ENCODE results near the gene SLC6A1. TPM values are rescaled to one million over a fixed set of nuclear protein-coding genes. Genes with fewer than 3 reads are reported as not detected.

Gene SLC6A1
- total RNA-seq, 1 donor from 2014 or later, result 0.77 TPM

DNA sequence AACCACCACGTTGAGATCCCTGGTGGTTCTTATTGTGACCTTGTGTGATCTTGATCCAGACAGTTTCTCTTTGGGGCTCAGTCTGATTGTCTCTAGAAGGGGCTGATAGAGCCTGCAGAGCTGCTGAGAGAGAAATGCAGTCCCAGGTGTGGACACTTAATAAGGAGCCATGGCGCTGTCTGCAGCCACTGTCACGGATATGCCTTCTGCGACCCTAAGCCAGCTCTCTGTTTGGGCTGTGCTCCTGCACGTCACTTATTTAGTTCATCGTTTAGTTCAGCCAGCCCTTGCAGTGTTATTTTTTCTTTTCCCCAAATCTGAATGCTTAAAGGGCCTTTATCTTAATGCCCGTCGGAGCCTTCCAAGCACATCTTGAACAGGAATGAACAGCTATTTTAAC, 12.0 kb downstream of the SLC6A1 start:
- TF ChIP-seq, protein P1, sequence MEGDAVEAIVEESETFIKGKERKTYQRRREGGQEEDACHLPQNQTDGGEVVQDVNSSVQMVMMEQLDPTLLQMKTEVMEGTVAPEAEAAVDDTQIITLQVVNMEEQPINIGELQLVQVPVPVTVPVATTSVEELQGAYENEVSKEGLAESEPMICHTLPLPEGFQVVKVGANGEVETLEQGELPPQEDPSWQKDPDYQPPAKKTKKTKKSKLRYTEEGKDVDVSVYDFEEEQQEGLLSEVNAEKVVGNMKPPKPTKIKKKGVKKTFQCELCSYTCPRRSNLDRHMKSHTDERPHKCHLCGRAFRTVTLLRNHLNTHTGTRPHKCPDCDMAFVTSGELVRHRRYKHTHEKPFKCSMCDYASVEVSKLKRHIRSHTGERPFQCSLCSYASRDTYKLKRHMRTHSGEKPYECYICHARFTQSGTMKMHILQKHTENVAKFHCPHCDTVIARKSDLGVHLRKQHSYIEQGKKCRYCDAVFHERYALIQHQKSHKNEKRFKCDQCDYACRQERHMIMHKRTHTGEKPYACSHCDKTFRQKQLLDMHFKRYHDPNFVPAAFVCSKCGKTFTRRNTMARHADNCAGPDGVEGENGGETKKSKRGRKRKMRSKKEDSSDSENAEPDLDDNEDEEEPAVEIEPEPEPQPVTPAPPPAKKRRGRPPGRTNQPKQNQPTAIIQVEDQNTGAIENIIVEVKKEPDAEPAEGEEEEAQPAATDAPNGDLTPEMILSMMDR (IDR thresholded peaks at IDR 0.05; ENCODE audit: borderline replicate concordance), result no peak
- no peak for DNase-seq
- Histone ChIP-seq H3K27ac (replicated peaks) (no peak overlapping the region), H3K4me3 (no peak overlapping the region), H3K36me3 (no peaks in the 10 kb centered on the region), H3K27me3 (ENCODE audit: low read depth) (peaks cover 75% of the 10 kb centered on the region), H3K4me1 (peaks cover 1% of the 10 kb centered on the region), H3K9me3 (replicated peaks) (no peaks in the 10 kb centered on the region)
- intact Hi-C loops (cut with micrococcal nuclease), result no loop called here

DNA sequence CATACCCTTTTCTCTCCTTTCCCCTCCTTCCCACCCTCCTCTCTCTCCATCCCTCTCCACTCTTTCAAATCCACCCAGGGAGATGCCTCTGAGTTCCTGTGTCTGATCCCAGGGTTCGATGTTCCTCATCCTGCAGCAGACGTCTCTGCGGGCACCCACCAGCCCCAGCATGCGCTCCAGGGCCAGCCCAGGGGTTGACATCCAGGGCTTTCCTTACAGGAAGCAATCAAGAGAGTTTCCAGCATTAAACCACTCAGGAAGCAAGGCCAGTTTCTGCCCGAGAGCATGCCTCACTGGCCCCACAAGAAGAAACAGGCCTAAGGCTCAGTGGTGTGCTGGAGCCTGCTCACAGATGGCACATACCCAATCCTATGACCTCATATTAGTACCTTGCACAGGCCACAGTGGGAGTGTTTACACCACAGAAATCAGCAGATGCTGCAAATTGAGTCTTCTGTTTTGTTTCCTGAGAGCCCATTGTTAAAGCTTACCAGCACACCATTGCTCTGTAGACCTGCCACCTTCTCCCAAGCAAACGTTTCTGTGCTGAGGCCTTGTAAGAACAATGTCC, 13.2 kb downstream of the SLC6A1 start:
- no peaks in the 10 kb centered on the region for H3K9me3 ChIP-seq (replicated peaks)
- no peak overlapping the region for H3K27ac ChIP-seq (replicated peaks)
- DNase-seq, result no peak
- H3K36me3 ChIP-seq, result no peaks in the 10 kb centered on the region
- peaks cover 7% of the 10 kb centered on the region for H3K4me1 ChIP-seq
- H3K27me3 ChIP-seq (ENCODE audit: low read depth), result peaks cover 63% of the 10 kb centered on the region
- no peak overlapping the region for H3K4me3 ChIP-seq
- intact Hi-C loops (cut with micrococcal nuclease), result no loop called here
- TF ChIP-seq, protein P1 (IDR thresholded peaks at IDR 0.05; ENCODE audit: borderline replicate concordance), result no peak

DNA sequence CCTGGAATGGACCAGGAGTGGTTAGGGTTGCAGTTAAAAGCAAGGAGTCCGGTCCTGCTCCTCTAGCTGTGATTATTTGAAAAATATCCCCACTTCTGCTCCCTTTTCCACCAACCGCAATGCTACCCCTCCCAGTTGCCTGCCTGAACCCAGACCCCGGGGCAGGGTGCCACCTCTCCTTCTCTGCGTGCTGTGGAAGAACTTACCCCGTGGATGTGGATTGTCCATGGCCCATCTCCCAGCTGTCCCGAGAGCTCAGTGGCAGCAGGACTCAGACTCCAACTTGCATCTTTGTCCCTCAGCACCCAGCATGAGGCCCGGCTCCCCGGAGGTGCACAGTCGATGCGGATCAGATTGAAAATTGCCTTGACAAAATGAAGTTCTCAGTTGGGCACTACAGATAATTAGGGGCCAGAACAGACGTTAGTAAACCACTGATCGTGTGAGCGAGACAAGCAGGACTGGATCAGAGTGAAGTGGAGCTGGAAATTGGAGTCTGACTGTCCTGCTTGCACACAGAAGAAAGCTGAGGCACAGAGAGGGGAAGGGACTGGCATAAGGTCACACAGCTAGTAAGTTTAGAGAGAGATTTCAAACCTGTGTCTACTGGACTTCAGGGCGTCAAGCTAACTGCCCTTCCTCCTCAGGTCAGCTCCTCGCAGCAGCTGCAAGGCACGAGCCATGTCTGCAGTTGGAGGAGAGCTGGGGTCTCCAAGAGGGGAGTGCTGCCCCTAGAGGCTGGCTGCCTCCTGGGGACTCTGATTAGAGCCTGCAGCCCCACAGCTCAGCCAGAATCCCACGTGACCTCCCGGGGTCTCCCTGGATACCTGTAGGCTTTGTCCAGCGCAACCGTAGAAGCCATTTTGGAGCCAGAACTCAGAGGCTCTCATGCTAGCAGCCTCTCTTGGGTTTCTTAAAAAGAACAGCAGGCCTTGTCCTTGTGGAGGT, 14.7 kb downstream of the SLC6A1 start:
- Histone ChIP-seq H3K27me3 (ENCODE audit: low read depth) (peaks cover 48% of the 10 kb centered on the region), H3K4me3 (no peak overlapping the region), H3K36me3 (no peaks in the 10 kb centered on the region), H3K4me1 (peaks cover 7% of the 10 kb centered on the region), H3K9me3 (replicated peaks) (no peaks in the 10 kb centered on the region), H3K27ac (replicated peaks) (no peak overlapping the region)
- intact Hi-C loops (cut with micrococcal nuclease), result no loop called here
- DNase-seq, result no peak
- TF ChIP-seq, protein P1 (IDR thresholded peaks at IDR 0.05; ENCODE audit: borderline replicate concordance), result no peak

DNA sequence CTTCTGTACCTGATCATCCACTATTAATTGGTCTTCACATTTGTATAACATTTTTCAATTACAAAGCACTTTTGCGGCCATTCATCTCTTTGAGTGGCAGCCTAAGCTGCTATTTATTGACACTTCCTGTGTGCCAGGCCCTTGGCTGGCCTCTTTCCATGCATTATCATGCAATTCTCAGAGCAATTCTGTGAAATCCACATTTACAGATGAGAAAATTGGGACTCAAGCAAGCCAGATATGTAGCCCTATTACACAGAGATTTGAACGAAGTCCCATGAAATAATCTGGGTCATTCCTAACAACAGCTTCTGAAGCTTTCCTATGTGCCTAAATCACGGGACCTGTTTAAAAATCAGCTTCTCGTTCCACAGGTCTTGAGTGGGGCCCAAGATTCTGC, 17.4 kb downstream of the SLC6A1 start:
- DNase-seq, result no peak
- Histone ChIP-seq H3K27ac (replicated peaks) (no peak overlapping the region), H3K27me3 (ENCODE audit: low read depth) (peaks cover 37% of the 10 kb centered on the region), H3K9me3 (replicated peaks) (no peaks in the 10 kb centered on the region), H3K4me3 (no peak overlapping the region), H3K36me3 (no peaks in the 10 kb centered on the region), H3K4me1 (peaks cover 7% of the 10 kb centered on the region)
- TF ChIP-seq, protein P1 (IDR thresholded peaks at IDR 0.05; ENCODE audit: borderline replicate concordance), result no peak
- intact Hi-C loops (cut with micrococcal nuclease), result no loop called here

DNA sequence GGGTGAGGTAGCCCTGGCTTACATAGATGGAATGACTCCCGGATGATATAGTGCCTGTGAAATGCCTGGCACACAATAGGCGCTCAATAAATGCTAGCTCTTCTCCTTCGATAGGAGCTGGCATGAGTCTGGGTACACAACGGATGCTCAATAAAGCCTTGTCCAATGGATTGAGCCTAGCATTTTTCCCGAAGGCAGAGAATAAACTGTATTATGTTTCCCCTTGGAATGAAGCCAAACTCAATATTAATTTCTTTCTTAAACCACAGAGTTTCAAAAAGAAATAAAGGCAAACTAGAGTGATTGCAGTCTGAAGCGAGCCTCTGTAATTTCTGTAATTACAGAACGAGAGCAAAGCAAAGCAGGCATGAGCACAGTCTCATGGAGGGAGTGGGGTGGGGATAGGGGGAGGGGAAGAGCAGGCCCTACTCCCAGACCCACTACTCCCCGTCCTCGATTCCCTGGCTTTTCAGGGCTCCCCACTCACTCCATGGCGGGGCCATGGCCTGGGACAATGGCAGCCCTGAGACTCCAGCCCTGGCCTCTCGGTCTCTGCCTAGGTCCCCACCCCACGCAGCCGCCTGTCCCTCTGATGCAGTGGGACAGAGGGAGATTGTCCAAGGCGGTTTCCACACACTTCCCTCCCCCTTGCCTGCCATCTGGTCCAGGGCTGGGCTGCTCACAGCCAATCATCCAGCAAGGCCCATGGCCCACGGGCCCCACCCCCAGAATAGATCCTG, 18.0 kb downstream of the SLC6A1 start:
- Histone ChIP-seq H3K36me3 (no peaks in the 10 kb centered on the region), H3K27ac (replicated peaks) (no peak overlapping the region), H3K4me1 (peaks cover 7% of the 10 kb centered on the region), H3K9me3 (replicated peaks) (no peaks in the 10 kb centered on the region), H3K27me3 (ENCODE audit: low read depth) (peaks cover 37% of the 10 kb centered on the region), H3K4me3 (no peak overlapping the region)
- TF ChIP-seq, protein P1 (IDR thresholded peaks at IDR 0.05; ENCODE audit: borderline replicate concordance), result no peak
- DNase-seq, result no peak
- intact Hi-C loops (cut with micrococcal nuclease), result no loop called here
